SK-N-MC (cell line): Measurements from ENCODE around the gene TMEM174.

Source experiments
- EZH2 ChIP-seq: fragments of 200-600 bp; sonication (generic); IDR thresholded peaks from one replicate; pipeline ENCODE4 v1.6.1; 2017; ENCODE audit warnings: antibody characterized with exemption
- FOXP2 ChIP-seq: optimal IDR thresholded peaks from 2 replicates; pipeline ENCODE3; 2011; ENCODE audit warnings: mild to moderate bottlenecking, moderate library complexity; ENCODE audit not compliant: insufficient read depth; ENCODE audit errors: extremely low read length, control extremely low read depth
- POLR2AphosphoS5 ChIP-seq: IDR thresholded peaks from 2 replicates; pipeline ENCODE4 v1.6.1; 2012; ENCODE audit warnings: mild to moderate bottlenecking, low read depth, low read length, borderline replicate concordance

DNA sequence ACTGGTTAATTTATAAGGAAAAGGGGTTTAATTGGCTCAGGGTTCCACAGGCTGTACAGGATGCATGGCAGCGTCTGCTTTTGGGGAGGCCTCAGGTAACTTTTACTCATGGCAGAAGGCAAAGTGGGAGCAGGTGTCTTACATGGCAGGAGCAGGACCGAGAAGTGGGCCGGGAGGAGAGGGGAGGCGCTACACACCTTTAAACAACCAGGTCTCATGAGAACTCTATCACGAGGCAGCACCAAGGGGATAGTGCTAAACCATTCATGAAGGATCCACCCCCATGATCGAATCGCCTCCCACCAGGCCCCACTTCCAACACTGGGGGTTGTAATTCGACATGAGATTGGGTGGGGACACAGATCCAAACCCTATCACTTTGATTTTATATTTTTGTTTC lies 31.0 kb upstream of the TMEM174 start:
- TF ChIP-seq POLR2AphosphoS5: no peak
- no peak for TF ChIP-seq EZH2
- TF ChIP-seq FOXP2: no peak
